ENCODE data around the gene ANAPC2. TPM values are rescaled to one million over a fixed set of nuclear protein-coding genes. Genes with fewer than 3 reads are reported as not detected.

ANAPC2 gene
- total and polyA plus RNA-seq, 4 experiments from 2014 or later: 3.2 to 125 (median 60.8) TPM

DNA sequence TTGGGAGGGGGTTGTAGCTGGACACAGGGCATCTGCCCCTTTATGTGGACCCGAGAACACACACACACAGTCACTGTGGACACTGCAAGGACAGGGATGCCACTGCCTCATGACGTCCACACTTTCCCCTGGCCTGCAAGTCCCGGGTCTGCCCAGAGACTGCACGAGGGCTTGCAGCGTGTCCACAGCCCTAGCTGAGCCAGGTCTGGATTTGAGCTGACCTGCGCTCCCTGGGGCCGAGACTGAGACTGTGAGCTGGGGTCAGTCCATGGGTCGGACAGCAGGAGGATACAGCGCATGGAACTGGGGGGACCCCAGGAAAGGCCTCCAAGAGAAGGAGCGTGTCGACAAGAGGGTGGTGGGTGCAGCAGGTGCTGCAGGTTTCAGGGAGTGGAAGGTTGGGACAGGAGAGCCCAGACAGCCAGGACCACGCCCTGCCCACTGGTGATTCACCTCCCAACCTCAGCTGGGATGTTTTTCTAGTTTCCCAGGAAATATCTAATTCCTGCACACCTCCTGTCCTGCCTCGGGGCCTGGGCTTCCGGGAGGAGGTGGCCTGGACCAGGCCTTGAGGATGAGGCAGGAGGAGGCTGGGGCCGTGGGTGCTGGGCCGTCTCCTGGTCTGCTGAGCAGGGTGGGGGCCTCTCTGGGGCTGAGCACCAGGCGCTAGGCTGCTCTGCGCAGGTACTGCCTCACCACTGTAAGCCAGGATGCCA, 38.1 kb upstream of the ANAPC2 start:
- H3K27me3 ChIP-seq (ENCODE audit: insufficient read depth, low read length): no peaks in the 10 kb centered on the region
- Mint-ChIP-seq H3K27me3 (peaks cover 3 to 4% of the 10 kb centered on the region in 2 donors), H3K9me3 (no peaks in the 10 kb centered on the region), H3K36me3 (no peaks in the 10 kb centered on the region), H3K4me3 (no peak overlapping the region), H3K27ac (peak overlapping the region in 1 of 7 donors; percentile 42), H3K4me1 (peaks cover 2 to 19% (median 6%) of the 10 kb centered on the region in 4 donors)
- intact Hi-C loops (cut with micrococcal nuclease): loop anchor here (1.0 kb wide), 5 partner anchors 50 to 439 kb away; partner anchors contain the start of gene NPDC1
- ChIA-PET CTCF (ENCODE audit: partially characterized antibody) (interaction anchor here (1.1 to 4.6 kb wide), 10 partner anchors 19 to 180 kb away, joined by 3 to 33 read pairs (median 6); partner anchors contain the start of genes ANAPC2, NPDC1 and SSNA1), POLR2A (ENCODE audit: partially characterized antibody) (interaction anchor here (0.8 to 4.2 kb wide), 9 partner anchors 10 to 139 kb away, joined by 3 to 31 read pairs (median 4); partner anchors contain the start of genes ANAPC2, MAN1B1, SSNA1 and TPRN)
- H3K36me3 ChIP-seq (ENCODE audit: insufficient read depth, low read length): no peaks in the 10 kb centered on the region
- H3K4me3 ChIP-seq (ENCODE audit: low read length in 2 of 2): no peak overlapping the region
- H3K4me1 ChIP-seq (ENCODE audit: insufficient read depth, low read length): peaks cover 18% of the 10 kb centered on the region
- H3K9me3 ChIP-seq (ENCODE audit: control insufficient read depth in 1 of 2, low read length in 2 of 2): no peaks in the 10 kb centered on the region
- no peak overlapping the region for H3K27ac ChIP-seq (ENCODE audit: low read depth, low read length)
- no peak for DNase-seq

GRCh38 chr9:137225699-137226331, 37.5 kb upstream of the ANAPC2 start:
- H3K27me3 ChIP-seq (ENCODE audit: insufficient read depth, low read length): no peaks in the 10 kb centered on the region
- no peak overlapping the region for H3K4me3 ChIP-seq (ENCODE audit: low read length in 2 of 2)
- H3K36me3 Mint-ChIP-seq: no peaks in the 10 kb centered on the region
- H3K9me3 ChIP-seq (ENCODE audit: control insufficient read depth in 1 of 2, low read length in 2 of 2): no peaks in the 10 kb centered on the region
- intact Hi-C loops (cut with micrococcal nuclease): no loop called here
- no peak for DNase-seq
- H3K4me1 ChIP-seq (ENCODE audit: insufficient read depth, low read length): peaks cover 18% of the 10 kb centered on the region
- H3K4me1 Mint-ChIP-seq: peaks cover 2 to 19% (median 6%) of the 10 kb centered on the region in 4 donors
- H3K27ac ChIP-seq (ENCODE audit: low read depth, low read length): no peak overlapping the region
- H3K27ac Mint-ChIP-seq: no peak overlapping the region
- H3K27me3 Mint-ChIP-seq: peaks cover 3 to 4% of the 10 kb centered on the region in 2 donors
- CTCF ChIA-PET (ENCODE audit: partially characterized antibody): interaction anchor here (1.1 to 4.6 kb wide), 5 partner anchors 19 to 179 kb away, joined by 3 to 33 read pairs (median 7); partner anchors contain the start of gene NPDC1
- no peaks in the 10 kb centered on the region for H3K36me3 ChIP-seq (ENCODE audit: insufficient read depth, low read length)
- H3K4me3 Mint-ChIP-seq: no peak overlapping the region
- POLR2A ChIA-PET (ENCODE audit: partially characterized antibody): interaction anchor here (1.2 to 4.2 kb wide), 6 partner anchors 11 to 140 kb away, joined by 4 to 31 read pairs (median 8); partner anchors contain the start of genes ANAPC2, MAN1B1, SSNA1 and TUBB4B
- no peaks in the 10 kb centered on the region for H3K9me3 Mint-ChIP-seq

DNA sequence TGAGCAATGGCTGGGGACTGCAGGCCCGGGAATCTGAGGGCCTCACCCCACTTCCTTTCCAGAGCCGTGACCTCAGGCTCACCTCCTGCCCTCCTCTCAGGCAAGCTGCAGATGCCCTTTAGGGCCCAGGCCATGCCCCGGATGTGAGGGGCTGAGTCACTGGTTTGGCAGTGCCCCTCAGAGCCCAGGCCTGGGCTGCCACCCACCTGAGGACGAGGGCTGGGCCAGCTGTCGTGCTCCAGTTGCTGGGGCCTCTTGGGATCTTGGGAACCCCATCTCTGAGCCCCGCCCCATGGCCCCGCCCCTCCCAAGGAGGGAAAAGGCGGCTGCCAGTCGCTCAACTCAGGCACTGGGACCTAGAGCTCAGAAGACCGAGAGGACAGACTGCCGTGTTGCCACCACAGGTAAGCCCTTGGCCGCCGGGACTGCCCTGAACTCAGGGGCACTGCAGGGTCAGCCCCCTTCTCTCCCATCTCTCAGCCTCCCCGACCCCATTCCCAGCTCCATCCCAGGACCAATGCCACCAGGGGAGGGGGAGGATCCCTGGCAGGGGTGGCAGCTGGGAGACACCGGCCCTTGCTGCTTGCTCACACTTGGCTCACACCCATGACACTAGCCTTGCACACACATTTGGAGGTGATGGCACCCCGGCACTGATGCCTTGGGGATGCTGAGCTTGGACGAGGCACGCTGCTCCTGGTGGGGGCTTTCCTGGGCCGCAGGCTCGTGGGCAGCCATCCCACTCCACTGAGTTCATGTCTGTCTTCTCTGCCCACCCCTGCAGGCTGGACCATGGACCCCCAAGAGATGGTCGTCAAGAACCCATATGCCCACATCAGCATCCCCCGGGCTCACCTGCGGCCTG, 36.7 kb upstream of the ANAPC2 start, which contains the start of gene CYSRT1:
TSS of gene CYSRT1 (plus strand) at position 345 of the 865 bp plus-strand sequence. CDS start at position 793, 448 bp downstream.
- Histone ChIP-seq H3K36me3 (ENCODE audit: insufficient read depth, low read length) (no peaks in the 10 kb centered on the region), H3K27ac (ENCODE audit: low read depth, low read length) (peak within 1 kb of the TSS; percentile 83), H3K4me1 (ENCODE audit: insufficient read depth, low read length) (peaks cover 18% of the 10 kb centered on the region), H3K27me3 (ENCODE audit: insufficient read depth, low read length) (no peaks in the 10 kb centered on the region), H3K9me3 (ENCODE audit: control insufficient read depth in 1 of 2, low read length in 2 of 2) (no peaks in the 10 kb centered on the region), H3K4me3 (ENCODE audit: low read length in 2 of 2) (peak within 1 kb of the TSS; percentile 66 to 85)
- ChIA-PET POLR2A (ENCODE audit: partially characterized antibody) (interaction anchor here (1.0 to 4.2 kb wide), 9 partner anchors 8 to 139 kb away, joined by 3 to 47 read pairs (median 22); partner anchors contain the start of genes ANAPC2, MAN1B1, NELFB and SSNA1), CTCF (ENCODE audit: partially characterized antibody) (interaction anchor here (0.7 to 4.6 kb wide), 6 partner anchors 15 to 110 kb away, joined by 3 to 33 read pairs (median 4); partner anchors contain the start of genes TPRN and TUBB4B)
- peaks cover 2 to 19% (median 6%) of the 10 kb centered on the region in 4 donors for H3K4me1 Mint-ChIP-seq
- H3K4me3 Mint-ChIP-seq: peak within 1 kb of the TSS; percentile 62 to 84 (median 77)
- H3K27ac Mint-ChIP-seq: peak within 1 kb of the TSS; percentile 61 to 87 (median 84)
- DNase-seq: no peak
- peaks cover 2 to 3% of the 10 kb centered on the region in 2 donors for H3K27me3 Mint-ChIP-seq
- H3K9me3 Mint-ChIP-seq: no peaks in the 10 kb centered on the region
- intact Hi-C loops (cut with micrococcal nuclease): loop anchor here (5.0 kb wide), 1 partner anchor 498 kb away; no protein-coding TSS in a partner anchor
- no peaks in the 10 kb centered on the region for H3K36me3 Mint-ChIP-seq

DNA sequence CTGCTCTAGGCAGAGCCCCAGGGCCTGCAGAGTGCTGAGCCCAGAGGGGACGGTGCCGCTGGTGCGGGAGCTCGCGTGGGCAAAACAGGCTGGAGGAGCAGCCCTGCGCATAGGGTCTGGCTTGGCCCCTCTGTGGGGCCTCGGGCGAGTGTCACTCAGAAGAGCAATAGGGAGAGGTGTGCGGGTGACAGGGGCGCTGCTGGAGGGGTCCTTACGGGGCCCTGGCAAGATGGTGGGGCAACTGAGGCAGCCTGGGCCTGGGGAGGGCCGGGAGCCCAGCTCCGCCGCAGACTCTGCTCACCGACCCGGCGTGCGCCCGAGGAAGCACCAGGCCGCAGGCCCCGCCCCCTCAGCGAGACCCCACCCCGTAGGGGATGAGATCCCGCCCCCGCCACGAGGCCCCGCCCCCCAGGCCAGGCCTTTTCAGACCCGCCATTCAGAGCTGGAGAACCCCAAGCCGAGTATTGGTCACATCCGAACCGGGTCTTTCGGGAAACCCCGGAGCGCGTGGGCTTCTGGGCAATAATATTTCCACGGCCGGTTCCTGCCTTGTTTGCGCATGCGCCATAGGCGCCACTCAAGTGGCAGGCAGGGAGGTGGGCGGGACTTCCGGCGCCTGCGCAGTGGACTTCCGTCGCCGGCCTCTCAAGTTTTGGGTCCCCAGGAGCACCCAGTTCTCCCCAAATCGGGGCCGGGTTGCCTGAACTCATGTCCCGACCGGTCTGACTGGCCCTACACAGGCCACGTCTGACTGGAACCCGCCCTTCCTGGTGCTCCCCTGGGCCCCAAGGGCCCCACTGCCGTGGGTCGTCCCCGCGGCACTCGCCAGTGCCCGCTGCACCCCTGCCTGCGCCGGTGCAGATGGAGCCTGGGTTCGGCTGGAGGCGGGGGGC, 35.0 kb upstream of the ANAPC2 start:
- Mint-ChIP-seq H3K27ac (peak overlapping the region; percentile 42 to 87 (median 68)), H3K36me3 (no peaks in the 10 kb centered on the region), H3K4me1 (peaks cover 2 to 19% (median 6%) of the 10 kb centered on the region in 4 donors), H3K27me3 (peaks cover 2 to 3% of the 10 kb centered on the region in 2 donors), H3K4me3 (peak overlapping the region; percentile 62 to 84 (median 77)), H3K9me3 (no peaks in the 10 kb centered on the region)
- Histone ChIP-seq H3K4me3 (ENCODE audit: low read length in 2 of 2) (peak overlapping the region; percentile 66 to 85), H3K4me1 (ENCODE audit: insufficient read depth, low read length) (peaks cover 18% of the 10 kb centered on the region), H3K36me3 (ENCODE audit: insufficient read depth, low read length) (no peaks in the 10 kb centered on the region), H3K27me3 (ENCODE audit: insufficient read depth, low read length) (no peaks in the 10 kb centered on the region), H3K9me3 (ENCODE audit: control insufficient read depth in 1 of 2, low read length in 2 of 2) (no peaks in the 10 kb centered on the region), H3K27ac (ENCODE audit: low read depth, low read length) (peak overlapping the region; percentile 83)
- ChIA-PET POLR2A (ENCODE audit: partially characterized antibody) (interaction anchor here (0.8 to 6.8 kb wide), 20 partner anchors 10 to 432 kb away, joined by 3 to 61 read pairs (median 13); partner anchors contain the start of genes ANAPC2, CLIC3, EXD3 and MAN1B1), CTCF (ENCODE audit: partially characterized antibody) (interaction anchor here (0.7 to 2.5 kb wide), 7 partner anchors 12 to 128 kb away, joined by 3 to 12 read pairs (median 3); partner anchors contain the start of genes SSNA1 and TUBB4B)
- intact Hi-C loops (cut with micrococcal nuclease): loop anchor here (1.0 to 5.0 kb wide), 12 partner anchors 13 to 496 kb away; partner anchors contain the start of genes ANAPC2, MAN1B1, NDOR1 and NELFB
- peak; percentile 96 to 99 (median 99) for DNase-seq

GRCh38 chr9:137222190-137223077, 34.1 kb upstream of the ANAPC2 start, which contains the start of gene RNF208:
Gene RNF208 (minus strand): TSS chr9:137222240. CDS start chr9:137221212, 1,028 bp downstream.
- peak within 1 kb of the TSS in 1 of 2 donors; percentile 70 for H3K4me3 ChIP-seq (ENCODE audit: low read length in 2 of 2)
- intact Hi-C loops (cut with micrococcal nuclease): loop anchor here (1.0 to 5.0 kb wide), 12 partner anchors 14 to 495 kb away; partner anchors contain the start of genes ANAPC2, MAN1B1, NDOR1 and NELFB
- Mint-ChIP-seq H3K9me3 (no peaks in the 10 kb centered on the region), H3K36me3 (no peaks in the 10 kb centered on the region), H3K27me3 (no peaks in the 10 kb centered on the region), H3K27ac (peak within 1 kb of the TSS in 6 of 7 donors; percentile 27 to 86 (median 66)), H3K4me3 (peak within 1 kb of the TSS; percentile 62 to 84 (median 77)), H3K4me1 (peaks cover 0 to 15% (median 3%) of the 10 kb centered on the region in 4 donors)
- no peaks in the 10 kb centered on the region for H3K36me3 ChIP-seq (ENCODE audit: insufficient read depth, low read length)
- CTCF ChIA-PET (ENCODE audit: partially characterized antibody): interaction anchor here (0.7 to 2.5 kb wide), 5 partner anchors 13 to 127 kb away, joined by 3 to 12 read pairs (median 6); partner anchors contain the start of genes SSNA1 and TUBB4B
- no peaks in the 10 kb centered on the region for H3K9me3 ChIP-seq (ENCODE audit: control insufficient read depth in 1 of 2, low read length in 2 of 2)
- peak within 1 kb of the TSS; percentile 59 for H3K27ac ChIP-seq (ENCODE audit: low read depth, low read length)
- DNase-seq: no peak
- H3K4me1 ChIP-seq (ENCODE audit: insufficient read depth, low read length): peaks cover 18% of the 10 kb centered on the region
- H3K27me3 ChIP-seq (ENCODE audit: insufficient read depth, low read length): no peaks in the 10 kb centered on the region
- POLR2A ChIA-PET (ENCODE audit: partially characterized antibody): interaction anchor here (0.7 to 6.8 kb wide), 19 partner anchors 14 to 431 kb away, joined by 3 to 61 read pairs (median 18); partner anchors contain the start of genes ANAPC2, CLIC3, EXD3 and MAN1B1
